ENCODE data around the gene TBX15.
"Not testable (repeated sequence)": the region's sequence is repeated elsewhere in the genome, so short reads cannot be mapped to it uniquely, and the experiment has no call there.

The TBX15 gene

DNA sequence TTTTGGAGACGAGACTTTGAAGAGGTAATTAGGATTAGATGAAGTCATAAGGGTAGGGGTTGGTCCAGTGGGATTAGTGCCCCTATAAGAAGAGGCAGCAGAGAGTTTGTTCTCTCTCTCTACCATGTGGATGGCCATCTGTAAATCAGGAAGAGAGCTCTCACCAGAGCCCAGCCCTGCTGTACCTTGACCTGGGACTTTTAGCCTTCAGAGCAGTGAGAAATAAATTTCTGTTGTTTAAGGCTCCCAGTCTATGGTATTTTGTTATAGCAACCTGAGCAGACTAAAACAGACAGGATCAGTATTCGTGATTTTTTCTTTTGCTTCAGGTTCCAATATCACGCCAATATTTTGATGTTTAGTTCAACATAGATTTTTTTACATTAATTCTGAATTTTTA, 30.0 kb downstream of the TBX15 start:
- no peak for DNase-seq

DNA sequence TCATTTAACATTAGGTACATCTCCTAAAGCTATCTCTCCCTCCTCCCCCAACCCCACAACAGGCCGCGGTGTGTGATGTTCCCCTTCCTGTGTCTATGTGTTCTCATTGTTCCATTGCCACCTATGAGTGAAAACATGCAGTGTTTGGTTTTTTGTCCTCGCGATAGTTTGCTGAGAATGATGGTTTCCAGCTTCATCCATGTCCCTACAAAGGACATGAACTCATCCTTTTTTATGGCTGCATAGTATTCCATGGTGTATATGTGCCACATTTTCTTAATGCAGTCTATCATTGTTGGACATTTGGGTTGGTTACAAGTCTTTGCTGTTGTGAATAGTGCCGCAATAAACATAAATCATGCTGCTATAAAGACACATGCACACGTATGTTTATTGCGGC, 30.6 kb downstream of the TBX15 start:
- not testable (repeated sequence) for DNase-seq

DNA sequence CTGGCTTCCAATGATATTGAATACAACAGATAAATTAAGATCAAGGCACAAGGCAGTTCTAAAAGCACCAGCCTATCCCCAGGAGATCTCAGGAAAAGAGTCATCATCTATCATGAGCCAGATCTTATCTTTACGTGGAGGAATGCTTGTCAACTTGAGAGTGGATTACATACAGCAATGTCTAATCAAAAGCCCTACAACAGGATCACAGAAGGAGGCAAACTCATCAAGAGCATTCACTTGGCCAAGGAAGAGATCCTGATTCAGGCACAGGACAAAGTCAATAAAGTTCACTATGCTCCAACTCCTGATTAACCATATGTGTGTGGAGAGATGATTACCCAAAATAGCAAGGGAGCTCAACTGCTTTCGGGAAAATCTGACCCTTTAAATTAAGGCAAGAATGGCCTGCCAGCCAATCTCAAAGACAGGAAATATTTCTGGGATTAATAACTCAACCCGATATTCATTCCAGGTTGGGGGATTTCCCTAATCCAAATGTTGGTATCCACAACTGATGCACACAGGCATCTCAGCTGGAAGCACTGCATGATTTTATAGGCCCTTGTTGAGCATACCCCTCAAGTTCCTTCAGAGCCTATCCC, 33.7 kb downstream of the TBX15 start:
- DNase-seq = no peak

DNA sequence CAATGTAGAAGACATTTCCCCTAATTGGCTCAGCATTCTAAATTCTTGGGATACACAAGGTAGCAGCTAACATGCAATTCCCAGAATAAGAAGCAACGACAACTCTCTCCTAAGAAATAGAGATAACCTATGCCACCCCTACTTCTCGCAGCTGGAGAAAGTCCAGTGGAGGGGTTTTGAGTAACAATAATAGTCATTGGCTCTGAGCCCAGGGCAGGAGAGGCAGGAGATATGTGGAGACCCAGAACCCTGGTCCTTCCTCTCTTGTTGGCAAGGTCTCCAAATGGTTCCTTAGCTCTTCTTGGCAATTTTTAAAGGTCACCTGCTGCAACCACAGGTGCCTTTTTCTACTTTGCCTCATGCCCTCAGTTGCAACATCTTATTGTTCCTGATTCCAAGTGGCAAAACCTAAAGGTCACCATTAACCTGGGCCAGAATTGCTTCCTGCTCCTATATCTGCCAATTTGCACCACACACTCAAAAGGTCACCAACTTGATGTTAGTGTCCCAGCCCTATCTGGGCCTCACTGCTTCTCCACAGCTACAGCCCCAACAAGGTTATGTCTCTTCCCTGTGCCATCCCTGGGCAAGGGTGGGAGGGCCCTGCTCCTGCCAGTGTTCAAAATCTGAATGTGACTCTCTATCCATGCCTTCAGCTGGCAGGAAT, 36.7 kb downstream of the TBX15 start:
- DNase-seq = no peak

DNA sequence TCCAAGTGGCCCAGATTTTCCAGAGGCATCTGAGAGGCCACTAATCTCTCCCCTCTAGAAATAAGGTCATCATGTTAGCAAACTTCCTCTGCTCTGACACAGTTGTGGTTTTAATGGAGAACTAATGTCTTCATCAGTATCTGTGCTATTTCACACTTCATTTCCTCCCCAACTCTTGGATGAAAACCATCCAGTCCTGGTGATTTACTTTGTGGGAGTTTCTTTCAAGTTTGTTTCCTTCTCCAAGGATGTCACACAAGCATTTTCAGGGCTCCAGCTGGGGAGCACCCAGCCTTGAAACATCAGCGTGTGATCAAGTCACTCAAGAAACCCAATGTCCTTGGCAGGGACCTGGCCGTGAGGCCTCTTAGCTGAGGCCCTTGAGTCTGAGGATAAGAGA, 38.8 kb downstream of the TBX15 start:
- DNase-seq = no peak

DNA sequence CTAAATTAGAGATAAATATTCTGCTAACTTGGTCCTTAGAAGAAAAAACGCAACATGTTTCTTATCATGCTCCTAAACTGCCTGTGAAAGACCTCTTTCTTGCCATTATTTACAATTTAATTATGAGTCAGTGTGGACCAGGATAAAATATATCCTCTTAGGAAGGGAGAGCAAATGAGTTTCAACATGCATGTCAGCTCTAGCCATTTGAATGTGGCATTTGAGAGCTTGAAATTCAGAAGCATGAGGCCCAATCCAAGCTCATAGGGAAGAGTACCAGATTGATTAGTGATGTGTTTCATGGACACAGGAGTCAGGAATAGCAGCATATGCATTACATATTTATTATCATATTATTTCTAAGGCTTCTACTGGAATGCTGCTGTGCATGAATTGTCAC, 39.3 kb downstream of the TBX15 start:
- DNase-seq = no peak

DNA sequence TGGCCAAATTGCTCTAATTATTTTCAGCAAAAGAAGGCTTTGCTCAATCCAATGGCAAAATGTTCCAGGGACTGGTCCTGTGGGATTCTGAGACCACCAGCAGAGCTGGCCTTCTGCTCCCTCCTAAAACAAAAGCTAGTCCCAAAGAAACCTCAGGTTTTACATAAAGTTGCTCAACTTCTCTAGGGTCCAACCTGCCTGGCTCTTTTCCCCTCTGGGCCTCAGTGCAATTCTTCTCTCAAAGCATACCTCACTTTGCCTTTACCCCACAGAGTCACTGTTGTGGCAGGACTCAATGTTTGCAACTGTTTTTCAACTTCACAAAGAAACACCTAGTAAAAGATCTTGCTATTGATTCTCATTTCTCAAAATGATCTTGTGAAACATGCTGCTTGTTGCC, 39.8 kb downstream of the TBX15 start:
- no peak for DNase-seq

DNA sequence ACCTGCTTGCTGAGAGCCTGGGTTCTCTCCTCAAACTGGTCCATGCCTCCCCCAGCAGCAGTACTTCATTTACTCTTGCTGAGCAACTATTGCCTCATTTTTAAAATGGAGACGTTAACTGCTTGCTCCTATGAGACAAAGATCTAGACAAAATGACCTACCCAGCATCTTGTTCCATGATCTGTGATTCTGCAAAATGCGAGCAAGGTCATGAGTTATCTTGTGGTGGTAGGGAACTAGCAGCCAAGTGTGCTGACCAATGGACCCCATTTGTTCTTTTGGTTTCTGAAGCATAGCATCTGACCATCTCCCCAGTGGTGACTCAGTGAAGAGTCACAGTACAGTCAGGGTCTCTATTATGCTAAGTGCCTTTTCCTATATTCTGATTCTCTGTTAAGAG, 40.4 kb downstream of the TBX15 start:
- no peak for DNase-seq

DNA sequence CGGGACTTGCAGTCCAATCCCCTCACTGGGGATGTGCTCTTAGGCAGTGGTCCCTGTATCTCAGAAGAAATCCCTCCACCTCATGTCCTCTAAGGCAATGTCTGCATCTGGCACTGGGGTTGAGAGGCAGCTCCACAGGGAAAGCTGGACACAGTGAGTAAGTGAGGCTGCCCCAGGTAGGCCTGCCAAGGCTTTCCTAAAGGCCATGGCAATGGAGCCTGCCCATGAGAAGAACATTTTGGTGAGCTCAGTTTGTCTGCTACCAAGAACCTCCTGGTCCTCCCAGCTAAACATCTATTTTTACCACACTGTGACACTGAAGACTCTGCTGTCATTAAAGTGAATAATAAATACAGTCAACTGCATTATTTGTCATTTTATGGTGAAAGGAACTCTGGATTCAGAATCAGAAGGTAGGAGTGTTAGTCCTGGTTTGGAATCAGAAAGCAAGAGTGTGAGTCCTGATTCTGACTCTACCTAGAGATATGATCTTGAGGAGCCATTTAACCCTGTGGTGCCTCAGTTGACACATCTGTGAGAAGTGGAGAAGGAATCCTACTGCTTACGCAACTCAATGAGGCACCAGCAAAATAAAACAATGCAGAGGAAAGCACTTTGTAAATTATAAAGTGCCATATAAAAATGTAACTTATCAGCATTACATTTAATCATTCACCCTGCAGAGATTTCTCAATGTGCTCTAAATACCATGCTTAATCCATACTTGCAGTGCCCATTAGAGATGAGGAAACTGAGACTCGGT, 41.0 kb downstream of the TBX15 start:
- DNase-seq = no peak

DNA sequence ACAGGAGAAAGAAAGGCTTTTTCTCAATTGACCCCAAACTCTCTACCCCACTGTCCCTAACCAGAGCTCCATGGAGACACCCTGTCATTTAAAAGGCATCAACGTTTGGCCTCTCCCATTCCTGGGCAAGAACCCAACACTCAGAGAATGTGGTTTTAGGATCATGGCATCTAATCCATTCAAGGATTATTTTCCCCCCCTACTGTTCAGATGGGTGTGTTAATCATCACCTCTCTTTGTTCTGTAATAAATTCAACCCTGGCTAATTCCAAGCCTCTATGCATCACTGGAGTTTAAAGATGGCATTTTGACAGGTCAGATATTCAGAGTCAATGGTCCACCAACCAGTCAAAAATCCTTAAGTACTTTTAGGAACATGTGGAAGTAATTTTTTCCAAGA, 42.7 kb downstream of the TBX15 start:
- DNase-seq = no peak

DNA sequence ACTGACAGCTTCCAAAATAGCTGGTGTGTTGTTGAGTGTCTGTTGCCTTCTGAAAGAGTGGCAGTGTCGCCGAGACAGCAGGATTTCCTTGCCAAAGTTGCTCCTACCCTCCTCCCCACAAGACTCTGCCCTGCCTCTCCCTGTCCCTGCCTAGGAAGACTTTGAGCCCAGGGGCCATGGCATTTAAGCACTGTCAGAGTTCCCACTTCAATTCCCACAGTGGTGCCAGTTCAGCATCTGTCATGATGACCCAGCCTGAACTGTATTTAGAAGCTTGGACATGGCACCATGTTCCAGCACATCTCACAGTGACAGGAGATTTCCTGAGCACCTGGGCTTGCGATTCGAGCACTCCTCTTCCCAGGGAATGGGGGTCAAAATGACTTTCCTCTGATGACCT, 43.6 kb downstream of the TBX15 start:
- no peak for DNase-seq

DNA sequence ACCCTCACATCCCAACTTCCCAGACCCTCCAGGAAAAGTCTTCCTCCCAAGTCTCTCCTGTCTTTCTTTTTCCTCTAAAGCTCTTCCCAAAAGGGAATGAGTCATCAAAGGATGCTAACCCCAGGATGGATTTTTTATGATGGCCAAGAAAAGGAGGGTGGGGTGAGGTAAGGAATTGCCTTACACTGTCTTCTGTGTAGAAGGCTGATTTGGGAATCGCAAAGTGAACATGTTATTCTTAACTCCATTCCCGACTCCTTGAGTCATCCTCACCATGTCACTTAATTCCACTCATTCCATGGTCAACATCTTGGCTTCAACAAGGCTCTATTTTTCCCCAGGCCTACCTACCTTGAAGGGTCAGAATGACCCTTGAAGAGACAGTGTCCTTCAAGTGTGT, 44.0 kb downstream of the TBX15 start:
- no peak for DNase-seq

DNA sequence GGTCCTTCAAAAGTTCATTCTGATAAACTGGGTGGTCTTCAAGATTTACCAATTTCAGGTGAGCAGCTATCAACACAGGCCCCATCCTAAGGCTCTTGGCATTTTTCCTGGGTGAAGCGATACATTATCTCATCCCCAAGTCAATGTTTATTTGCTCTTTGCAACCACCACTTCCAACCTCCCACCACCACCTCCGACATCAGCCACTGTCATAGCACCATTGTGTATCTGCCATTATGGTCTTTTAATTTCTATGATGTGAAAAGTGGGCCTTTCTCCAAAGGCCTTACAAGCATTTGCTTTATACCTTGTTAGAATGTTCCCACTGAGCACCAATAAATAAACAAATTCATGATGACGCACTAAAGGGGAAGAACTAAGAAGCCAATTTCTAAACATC, 47.2 kb downstream of the TBX15 start:
- DNase-seq = no peak

DNA sequence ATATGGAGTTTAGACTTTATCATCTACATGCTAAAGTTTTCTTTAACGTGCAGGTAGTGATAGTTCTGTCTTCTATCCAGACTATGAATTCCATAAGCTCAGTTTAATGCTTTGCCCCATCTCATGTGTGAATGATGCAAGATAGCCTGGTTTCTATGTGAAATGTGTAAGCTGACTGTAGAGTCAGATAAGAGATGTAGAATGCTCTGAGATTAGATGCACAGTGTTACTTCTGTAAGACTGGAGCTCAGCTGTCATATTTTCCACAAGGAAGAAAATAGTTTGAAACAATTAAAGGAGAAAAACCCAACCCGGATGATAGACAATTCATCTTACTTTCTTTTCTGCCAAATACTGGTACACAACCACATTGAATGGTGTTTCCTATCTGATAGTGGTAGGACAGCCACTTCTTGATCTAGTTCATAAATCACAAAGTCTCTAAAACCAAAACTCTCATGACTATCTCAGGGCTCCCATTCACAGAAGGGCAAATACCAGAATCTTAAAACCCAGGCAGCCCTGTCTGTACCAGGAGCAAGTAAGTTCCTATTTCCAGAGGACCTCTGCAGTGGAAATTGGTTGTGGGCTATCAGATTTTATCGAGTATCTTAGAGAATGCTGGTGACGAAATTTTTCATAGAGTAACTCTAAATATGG, 50.6 kb downstream of the TBX15 start:
- no peak for DNase-seq

DNA sequence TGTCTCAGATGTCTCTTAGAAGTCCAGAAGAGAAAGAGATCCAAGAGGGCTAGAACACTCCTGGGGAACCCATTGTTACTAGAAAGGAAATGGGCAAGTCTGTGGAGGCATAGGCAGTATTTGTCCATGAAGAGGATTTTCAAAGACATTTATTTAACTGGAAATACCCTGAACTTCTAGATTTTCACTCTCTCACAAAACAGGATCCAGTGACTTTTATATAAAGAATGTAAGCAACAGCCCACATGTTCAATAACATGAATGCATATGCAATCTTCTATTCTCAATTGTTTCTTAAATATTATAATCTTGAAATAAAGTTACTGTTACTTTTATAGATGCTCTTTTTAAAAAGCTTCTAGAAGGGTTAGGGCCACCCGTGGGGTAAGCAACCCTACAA, 53.4 kb downstream of the TBX15 start:
- DNase-seq = no peak

DNA sequence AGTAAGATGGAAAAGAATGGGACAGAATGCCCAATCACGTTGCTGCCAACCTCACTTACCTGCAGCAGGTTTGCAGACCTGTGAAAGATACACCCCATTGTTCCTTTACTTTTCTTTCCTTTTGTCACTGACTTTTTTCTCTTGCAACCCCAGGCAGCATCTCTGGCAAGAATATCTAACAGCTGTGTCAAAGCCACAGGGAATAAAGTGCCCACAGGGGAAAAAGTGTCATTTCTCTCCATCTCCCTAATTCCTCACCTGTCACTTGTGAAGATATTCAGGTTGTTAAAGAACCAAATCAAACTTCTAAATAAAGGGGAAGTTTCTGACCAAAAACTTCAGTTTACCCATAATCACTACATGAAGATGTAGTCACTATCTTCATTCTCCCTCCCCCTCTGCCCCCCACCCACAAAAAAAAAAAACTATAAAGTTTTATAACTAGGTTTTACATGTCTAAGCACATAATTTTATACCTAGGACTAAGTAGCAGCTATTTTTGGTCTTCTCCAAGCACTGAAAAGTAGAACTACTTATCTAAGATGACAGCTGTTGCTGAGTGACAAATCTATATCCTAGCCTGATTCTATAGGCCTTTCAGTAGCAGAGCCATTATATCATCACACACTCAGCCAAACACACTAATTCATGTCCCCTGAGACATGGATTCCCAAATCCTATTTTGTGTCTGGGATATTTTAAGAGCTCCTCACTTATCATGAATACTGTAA, 54.9 kb downstream of the TBX15 start:
- no peak for DNase-seq

DNA sequence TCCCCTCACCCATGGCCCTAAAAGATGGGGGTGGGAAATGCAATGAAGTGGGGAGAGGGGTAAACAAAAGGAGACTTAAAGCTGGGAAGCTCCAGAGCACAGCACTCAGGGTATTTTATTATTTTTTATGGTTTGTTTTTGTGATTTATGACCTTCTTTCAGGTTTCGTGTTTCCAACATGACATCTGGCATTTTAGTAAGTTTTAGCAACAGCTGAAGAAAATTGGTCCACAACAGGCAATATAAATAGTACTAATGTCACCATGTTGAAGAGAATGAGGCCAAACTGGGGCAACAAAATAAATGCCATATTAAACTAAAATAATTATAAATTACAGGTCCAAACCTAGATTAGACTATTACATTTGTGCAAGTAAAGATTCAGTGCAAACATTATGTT, 56.3 kb downstream of the TBX15 start:
- DNase-seq = no peak

DNA sequence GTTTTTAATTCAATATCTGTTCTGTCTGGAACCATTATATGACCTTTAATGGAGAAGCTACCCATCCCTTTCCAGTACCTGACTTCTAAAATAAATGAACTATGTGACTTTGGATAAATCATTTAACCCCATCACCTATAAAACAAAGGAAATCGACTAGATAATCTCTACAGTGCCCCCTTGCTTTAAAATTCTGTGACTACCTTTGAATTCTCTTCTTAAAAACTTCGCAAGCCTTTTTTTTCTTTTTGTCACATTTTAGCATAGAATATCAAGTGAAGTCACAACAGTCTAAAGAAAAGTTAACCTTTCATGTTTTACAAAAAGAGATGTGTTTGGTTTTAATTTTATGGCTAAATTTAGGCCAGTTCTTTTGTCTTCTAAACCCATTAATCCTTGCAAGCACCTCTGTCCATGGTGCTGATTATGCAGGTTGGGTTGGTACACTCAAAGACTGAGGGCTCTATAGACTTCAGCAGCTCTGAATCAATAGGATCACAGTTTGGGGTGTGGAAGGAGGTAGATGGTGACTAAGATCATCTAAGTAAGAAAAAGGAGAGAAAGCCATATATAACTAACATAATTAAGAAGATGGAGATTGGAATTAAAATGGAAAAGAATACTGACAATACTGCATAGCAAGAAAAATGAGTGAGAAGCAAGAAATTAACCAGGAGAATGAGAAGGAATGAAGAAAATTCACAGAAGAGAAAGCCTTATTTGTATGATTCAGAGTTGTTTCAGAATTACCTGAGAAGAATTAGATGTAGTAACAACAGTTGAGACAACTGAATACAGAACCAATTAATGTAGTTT, 59.2 kb downstream of the TBX15 start:
- DNase-seq = no peak

DNA sequence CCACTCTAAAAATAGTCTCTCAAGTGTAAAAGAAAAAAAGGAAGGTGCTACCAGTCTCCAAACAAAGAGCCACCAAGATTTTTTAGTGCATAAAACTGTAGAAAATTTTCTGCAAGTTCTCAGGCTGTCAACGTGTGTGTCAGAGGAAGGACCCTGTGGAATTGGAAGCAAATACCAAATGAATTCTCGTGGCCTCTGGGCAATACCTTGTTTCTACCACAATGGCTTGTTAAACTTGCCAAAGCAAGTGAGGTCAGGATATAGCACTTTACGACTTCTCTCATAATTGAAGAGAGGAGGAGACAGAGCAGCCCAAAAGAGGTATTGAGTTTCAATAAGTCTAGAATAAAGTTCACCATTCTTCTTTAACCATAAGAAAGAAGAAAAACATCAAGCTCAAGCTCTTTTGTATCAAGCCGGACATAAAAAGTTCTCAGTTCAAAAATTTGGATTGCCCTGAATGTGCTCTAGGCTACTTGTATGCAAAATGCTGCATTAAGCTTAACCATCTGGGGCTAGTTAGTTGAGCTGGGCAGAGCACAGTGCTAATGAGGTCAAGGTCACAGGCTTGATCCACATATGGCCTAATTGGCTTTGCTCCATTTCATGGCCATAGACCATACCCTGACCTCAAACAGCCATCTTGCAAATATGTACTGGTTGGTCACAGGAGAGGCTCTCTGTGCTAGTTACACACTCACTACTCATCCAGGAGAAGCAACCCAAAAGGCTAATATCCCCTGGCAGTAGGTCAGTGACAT, 60.5 kb downstream of the TBX15 start:
- no peak for DNase-seq

DNA sequence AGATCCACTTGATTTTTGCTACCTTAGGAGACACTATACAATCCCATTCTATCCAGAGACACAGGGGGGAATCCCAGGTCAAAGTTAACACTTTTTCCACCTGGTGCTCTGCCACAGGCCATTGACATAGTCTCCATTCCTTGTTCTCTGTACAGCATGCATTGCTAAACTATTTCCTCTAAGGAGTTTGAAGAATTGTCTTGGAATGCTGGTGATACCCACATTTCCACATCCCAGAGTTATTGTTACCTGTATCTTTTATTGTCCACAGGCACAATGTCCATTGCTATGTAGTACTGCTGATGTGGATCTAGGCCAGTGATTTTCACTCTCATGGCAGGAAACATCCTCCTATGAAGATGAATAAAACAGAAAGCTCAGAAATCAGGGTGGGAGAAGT, 61.9 kb downstream of the TBX15 start:
- DNase-seq = no peak

DNA sequence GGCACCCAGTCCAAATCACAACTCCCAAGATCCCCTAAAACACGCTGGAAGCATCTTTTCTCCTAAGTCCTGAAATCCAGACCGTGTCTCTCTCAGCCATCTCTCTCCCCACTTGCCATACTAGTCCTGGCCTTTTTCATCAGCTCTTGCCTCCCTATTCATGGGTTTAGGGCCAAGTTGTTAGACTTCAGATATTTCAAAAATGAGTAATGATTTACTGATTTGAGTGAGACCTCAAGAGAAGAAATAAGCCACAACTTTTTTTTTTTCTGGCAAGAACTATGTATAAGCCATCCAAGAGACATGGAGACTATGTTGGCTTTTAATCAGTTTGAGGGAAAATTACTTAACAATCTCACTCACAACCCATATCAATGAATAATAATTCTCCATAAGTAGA, 62.5 kb downstream of the TBX15 start:
- DNase-seq = no peak

DNA sequence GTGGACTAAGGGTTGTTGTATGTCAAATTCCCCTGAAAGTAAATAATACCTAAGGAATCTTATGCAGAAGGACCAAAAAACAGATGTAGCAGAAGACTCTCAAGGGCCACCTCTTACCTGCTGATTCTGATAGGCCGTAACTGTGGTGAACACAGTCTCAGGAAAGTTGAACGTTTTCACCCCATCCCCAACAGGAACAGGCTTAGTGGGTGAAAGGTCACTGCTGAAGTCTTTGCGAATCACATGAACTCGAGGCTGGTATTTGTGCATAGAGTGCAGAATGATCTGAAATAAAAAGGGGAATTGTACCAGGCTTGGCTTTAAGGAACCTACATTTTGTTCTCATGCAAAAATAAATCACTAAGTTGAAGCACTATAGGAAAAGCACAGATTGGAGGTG, 64.8 kb downstream of the TBX15 start:
- no peak for DNase-seq

Measured in NCI-H1048 (cell line).